ENCODE data around the gene CST3.
"Not testable (repeated sequence)": the region's sequence is repeated elsewhere in the genome, so short reads cannot be mapped to it uniquely, and the experiment has no call there.

CST3 gene

DNA sequence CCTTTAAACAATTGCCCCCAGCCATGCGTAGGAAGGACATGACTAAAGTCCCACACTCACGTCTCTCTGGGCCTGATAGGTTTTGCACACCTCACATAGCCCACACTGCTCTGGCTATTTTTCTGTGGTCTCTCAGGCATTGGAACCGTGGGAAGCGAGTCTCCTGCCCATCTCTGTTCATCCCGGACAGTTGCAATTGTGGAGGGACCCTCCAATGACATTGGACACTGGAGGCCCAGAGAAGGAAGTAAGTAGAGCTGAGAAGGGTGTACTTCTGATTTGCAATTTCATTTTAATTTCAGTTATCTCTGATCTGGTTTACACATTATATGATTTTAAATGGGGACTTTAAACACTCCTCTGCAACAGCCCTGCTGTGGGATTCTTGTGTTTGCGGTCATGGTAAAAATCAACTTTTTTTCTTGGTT lies 23.3 kb upstream of the CST3 start:
- no peak for DNase-seq

DNA sequence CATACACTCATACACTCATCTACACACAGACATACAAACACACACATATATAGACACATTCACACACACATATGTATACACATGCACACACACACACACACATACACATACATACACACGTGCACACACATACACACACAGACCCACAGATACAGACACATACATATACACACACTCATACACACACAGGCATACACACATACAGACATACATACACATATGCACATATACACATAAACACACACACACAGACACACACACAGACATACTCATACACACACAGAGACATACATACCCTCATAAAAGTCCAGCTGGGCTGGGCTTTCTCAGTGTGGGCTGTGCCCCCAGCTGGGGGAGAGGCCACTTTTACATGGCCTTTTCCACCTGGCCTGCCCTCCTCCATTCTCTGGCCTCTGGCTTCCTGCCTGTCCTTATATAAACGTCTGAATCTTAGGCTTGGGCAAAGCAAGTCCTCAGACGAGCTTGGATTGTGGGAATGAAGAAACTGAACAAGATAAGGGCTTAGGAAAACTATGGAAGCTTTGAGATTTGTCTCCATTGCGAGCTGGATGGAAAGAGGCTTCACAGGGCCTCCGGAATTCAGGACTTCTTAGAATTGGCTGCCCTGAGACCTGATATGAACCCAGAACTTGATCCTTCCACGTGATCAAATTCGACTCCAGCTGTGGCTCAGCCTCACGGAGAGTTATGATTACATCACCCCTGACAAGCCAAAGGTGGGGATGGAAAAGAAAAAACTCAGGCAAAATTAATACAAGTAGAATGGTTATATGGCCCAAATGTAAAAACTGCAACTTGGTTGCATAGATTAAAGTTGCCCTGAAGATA lies 22.5 kb upstream of the CST3 start:
- DNase-seq = no peak

DNA sequence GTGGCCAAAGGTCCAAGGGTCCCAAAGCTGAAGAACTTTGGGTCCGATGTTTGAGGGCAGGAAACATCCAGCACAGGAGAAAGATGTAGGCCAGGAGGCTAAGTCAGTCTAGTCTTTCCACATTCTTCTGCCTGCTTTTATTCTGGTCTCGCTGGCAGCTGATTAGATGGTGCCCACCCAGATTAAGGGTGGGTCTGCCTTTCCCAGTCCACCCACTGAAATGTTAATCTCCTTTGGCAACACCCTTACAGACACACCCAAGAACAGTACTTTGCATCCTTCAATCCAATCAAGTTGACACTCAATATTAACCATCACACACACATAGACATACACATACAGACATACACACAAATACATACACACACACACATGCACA lies 21.8 kb upstream of the CST3 start:
- not testable (repeated sequence) for DNase-seq

DNA sequence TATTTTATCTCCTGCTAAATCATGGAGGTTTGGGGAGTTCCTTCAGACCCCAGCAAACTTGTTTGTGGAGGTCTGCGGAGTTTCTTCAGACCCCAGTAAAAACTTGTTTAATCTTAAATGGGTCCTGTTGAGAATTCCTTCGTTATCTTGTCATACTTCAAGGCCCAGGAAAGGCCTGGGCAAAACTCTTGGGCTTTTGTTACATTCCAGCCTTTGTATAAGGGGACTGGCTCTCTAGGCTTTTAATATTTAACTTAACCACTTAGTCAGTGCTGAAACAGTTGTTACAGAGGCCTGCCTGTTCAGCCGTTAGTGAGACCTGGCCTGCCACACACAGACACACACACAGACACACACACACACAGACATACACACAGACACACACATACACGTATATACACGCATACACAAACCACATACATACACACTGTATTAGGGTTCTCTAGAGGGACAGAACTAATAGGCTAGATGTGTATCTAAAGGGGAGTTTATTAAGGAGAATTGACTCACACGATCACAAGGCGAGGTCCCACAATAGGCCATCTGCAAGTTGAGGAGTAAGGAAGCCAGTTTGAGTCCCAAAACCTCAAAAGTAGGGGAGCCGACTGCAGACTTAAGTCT lies 21.3 kb upstream of the CST3 start:
- no peak for DNase-seq

DNA sequence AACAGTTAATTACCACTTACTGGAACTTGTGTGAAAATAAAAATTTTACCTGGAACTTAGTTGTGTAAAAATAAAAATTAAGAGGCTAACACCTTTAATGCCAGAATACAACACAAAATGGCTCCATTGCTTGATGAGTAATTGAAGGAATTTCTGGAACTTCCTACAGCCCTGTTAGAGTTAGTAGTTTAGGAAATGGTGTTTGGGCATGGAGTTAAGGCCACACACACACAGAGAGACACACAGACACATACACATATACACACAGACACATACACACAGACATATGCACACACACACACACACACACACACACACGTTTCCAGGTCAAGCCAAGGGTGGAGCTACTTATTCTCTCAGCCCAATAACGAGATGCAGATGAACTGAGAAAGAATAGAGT lies 20.6 kb upstream of the CST3 start:
- no peak for DNase-seq

DNA sequence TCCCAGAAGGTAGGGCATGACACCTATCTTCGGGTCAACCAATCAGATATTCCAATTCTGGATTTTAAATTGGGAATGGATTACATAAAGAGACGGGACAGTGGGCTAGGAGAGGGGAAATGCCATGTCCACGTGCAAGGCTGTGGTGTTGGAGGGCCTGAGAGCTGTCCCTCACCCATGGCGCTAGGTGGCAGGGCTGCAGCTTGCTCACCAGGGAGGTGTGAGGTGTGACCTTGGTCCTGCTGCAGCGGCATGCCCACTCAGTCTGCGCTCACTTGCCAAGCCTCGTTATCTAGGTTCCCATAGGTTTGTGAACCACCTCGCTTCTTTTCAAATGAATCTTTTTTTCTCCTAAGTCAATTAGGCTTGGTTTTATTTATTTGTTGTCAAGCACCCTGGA lies 19.4 kb upstream of the CST3 start:
- no peak for DNase-seq

DNA sequence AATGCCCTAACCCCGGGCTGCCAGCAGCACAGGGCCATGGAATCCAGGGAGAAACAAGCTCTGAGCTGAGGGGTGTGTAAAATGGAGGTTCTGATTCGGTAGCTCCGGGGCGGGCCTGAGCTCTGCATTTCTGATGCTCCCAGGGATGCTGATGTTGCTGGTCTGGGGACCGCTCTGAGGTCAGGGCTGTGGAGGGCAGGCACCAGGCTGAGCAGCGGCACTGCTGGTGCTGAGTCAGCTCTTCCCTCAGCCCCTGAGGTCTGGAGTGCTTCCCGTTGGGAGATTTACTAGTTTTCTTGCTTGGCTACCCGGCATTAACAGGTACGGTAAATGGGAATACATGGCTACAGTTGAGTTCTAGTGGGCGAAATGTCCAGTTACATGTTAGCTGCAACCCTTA lies 18.6 kb upstream of the CST3 start:
- no peak for DNase-seq

DNA sequence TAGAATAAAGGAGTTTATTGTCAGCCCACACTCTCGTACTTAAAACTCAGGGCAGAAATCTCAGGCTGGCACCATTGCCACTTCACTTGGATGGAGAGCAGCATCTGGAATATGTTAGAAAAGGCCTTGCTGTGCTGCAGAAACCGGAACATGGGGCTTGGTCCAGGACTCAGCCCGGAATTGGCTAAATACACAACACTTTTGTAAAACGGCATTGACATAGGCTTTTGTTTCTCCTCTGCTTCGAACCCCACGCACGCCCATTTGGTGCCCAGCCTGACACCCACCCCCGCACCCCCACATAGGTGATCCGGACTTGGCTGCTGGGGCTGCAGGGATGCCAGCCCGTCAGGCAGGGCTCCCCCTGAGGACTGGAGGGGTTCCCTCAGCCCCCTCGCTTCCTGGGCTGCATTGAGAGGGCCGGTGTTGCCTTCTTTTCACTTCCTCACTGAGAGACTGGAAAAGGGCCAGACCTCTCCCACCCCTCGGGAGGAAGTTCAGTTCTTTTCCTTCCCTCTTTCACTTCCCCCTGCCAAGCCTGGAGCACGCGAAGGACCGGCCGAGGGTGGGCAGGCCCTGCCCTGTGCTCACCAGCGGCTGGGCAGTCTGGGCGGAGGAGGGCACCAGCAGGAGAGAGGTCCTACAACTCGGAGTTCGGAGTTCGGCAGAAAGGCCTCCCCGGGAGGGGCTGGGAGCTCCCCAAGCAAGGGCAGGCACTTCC lies 17.9 kb upstream of the CST3 start:
- no peak for DNase-seq

DNA sequence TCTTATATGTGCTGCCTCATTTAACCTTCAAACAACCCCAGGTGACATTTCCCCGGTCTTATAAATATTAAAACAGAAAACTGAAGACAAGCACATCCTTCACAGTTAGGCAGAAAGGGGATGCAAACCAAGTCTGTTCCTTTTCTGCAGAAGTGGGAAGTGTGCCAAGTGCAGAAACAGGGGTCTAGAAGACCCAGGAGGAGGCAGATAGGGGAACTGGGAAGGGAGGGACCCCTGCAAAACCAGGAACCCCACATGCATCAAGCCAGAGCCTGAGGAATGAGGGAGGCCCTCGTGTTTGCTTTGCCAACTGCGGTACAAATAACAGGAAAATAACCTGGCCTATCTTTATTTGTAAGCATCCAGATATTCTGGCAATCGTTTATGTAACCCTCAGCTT lies 17.0 kb upstream of the CST3 start:
- no peak for DNase-seq

DNA sequence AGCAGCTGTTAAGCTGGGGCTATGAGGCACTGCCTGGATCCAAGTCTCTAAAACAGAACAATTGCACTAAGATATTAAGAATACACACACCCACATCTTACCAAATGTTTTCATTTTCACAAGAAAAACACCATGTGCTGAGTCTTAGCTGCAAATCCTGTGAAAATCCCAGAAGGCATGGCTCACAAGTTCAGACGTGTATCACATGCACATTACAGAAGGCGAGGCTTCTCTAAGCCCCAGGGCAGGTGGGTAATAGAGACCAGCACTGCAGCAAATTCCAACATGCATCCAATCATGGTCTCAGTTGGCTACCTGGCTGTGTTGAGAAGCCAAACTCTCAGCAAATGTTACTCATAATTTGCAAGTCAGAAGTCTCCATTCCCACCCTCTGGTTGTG lies 16.2 kb upstream of the CST3 start:
- DNase-seq = no peak

DNA sequence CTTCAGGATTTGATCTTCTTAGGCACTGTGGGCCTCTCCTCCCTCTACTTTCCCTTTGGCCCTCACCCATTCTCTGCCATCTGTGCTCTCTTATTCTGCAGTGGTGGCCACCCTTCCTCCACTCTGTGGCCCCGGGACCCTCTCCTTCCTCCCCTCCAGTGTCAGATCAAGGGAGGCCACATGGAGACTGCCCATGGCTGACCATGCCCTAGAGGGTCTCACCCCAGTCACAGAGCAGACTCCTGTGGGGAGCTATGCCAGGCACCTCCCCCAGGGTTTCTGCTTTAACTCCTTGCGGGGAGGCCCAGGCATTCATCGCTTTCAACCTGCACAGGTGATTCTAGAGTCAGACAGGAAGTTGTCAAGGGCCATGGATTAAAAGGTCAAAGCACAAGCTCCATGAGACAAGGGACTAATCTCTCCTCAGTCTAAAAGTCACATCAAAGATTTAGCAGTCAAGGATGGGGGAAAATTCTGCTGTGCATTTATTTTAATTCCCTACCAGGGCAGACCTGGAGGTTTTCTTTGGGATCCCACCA lies 15.7 kb upstream of the CST3 start:
- no peak for DNase-seq

DNA sequence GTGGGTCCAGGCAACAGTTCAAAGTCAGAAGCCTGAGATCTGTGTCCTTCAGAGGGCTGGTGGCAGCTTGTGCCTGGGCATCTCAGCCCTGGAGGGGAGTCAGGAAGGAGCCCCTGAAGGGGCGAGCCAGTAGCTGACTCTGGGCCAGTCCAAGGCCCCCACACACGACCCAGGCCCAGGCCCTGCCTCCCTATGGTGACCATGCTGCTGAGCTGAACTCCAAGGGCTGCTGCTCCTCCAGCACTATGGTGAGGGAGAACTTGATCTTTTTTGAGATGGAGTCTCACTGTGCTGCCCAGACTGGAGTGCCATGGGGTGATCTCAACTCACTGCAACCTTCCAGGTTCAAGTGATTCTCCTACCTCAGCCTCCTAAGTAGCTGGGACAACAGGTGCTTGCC lies 15.2 kb upstream of the CST3 start:
- no peak for DNase-seq

DNA sequence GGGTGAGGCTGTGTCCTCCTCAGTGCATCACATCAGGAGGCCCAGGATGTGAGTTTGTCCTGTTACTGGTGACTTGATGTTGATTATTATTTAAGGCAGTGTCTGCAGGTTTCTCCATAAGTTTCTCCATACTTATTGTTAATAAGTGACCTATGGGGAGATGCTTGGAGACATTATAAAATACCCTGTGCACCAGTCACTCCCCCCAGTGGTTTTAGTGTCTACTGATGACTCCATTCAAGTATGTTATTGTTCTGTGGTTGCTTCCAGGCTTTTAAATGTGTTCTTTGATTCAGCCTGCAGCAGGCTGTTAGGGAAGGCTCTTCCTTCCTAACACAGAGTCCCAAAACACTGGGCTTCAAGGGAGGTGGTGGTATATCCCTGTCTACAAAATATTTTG lies 14.6 kb upstream of the CST3 start:
- no peak for DNase-seq

DNA sequence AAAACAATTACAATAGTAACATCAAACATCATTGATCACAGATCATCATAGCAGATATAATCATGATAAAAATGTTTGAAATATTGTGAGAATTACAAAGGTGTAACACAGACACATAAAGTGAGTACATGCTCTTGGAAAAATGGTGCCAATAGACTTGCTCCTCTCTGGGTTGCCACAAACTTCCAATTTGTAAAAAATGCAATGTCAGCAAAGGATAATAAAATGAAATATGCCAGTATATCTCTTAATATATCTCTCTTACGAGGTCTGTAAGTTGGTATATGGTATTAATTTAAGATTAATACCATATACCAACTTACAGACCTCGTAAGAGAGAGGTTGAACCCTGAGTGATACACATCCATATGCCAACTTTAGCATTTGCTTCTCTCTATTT lies 13.4 kb upstream of the CST3 start:
- no peak for DNase-seq

DNA sequence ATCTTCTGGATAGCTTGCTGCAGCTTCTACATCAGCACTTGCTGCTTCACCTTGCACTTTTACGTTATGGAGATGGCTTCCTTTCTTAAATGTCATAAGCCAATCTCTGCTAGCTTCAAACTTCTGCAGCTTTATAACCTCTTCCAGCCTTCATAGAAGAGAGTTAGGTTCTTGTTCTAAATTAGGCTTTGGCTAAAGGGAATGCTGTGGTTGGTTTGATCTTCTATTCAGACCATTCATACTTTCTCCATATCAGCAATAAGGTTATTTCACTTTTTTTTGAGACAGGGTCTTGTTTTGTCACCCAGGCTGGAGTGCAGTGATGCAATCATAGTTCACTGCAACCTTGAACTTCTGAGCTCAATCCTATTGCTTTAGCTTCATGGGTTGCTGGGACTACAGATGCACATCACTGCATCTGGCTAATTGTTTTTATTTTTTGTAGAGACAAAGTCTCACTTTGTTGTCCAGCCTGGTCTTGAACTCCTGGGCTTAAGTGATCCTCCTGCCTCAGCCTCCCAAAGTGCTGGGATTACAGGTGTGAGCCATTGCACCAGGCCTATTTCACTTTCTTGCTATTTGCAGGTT lies 12.2 kb upstream of the CST3 start:
- no peak for DNase-seq

DNA sequence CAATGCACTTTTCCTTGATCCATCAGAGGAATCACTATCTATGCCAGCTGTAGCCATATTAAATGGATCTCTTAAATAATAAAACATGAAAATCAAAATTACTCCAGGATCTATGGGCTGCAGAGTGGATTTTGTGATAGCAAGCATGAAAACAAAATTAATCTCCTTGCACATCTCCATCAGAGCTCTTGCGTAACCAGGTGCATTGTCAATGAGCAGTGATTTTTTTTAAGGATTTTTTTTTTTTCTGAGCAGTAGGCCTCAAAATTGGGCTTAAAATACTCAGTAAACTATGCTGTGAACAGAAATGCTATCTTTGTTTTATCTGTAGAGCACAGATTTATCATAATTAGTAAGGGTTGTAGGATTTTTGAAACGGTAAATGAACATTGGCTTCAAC lies 11.5 kb upstream of the CST3 start:
- DNase-seq = no peak

DNA sequence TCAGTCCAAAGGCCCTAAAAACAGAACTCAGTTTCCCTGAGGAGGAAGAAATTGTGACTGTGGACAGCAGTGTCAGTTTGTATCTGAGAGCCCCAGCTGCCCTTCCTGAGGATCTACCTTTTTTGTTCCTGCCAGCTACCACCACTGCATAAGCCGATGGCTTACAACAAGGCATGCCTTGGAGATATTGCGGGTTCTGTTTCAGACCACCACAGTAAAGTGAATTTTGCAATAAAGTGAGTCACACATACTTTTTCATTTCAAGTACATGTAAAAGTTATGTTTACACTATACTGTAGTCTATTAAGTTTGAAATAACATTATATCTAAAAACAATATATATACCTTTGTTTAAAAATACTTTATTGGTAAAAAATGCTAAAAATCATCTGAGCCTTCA lies 9.6 kb upstream of the CST3 start:
- DNase-seq = no peak

DNA sequence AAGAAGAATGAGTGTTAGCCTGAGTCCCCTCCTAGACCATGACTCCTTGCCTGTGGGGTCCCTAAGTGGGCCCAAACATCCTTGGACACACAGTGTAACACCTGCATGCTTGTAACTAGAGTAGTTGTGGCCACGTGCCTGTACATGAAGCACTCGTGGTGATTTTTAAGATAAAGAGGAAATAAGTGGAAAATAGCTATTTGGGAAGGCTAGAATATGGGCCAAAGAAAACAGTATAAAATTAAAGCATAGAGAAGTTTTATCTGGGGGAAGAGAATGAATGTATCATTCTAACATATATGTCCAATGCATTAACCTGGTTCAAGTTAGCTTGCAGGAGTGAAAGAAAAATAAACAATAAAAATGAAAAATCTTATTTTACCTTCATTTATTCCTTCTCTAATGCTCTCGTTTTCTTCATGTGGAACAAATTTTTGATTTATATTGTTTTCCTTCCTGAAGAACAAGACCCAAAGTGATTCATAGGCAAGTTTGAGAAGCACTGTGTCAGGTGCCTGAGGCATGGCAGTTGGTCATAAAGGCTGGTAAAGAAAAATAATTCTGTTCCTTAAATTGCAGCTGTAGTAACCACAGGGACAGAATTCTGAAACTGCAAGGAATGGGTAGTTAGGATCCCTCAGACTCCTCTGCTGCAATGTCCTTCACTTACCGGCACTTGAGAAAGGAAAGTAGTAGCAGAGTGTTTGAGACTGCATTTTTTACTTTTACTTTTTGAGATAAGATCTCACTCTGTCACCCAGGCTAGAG lies 8.5 kb upstream of the CST3 start:
- DNase-seq = no peak

DNA sequence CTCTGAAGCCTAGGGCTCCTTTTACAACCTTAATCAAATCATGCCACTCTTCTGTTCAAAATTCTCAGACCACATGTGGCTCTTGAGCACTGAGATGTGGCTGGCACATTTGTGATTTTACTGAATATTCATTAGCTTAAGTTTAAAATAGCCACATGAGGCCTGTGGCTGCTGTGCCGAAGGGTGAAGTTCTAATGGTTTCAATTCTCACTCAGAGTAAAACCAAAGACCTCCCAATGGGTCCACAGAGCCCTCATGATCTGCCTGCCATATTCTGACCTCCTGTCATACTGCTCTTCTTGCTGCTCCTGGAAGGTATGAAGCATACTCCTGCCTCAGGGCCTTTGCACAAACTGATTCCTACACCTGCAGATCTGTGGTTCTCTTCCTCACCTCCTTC lies 7.8 kb upstream of the CST3 start:
- no peak for DNase-seq

DNA sequence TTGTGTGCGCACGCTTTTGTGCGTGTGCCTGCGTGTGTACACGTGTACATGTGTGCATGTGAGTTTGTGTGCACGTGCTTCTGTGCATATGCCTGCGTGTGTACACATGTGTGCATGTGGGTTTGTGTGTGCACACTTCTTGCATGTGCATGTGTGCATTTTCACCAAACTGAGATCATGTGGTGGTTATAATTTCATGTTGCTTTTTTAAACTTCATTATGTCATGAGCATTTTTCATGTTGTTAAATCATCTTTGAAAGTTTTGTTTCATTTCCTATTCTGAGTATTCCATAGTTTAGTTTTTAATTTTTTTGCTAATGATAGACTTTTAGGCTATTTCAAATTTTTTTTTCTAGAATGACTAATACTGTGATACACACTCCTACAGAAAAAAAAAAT lies 6.4 kb upstream of the CST3 start:
- DNase-seq = no peak

DNA sequence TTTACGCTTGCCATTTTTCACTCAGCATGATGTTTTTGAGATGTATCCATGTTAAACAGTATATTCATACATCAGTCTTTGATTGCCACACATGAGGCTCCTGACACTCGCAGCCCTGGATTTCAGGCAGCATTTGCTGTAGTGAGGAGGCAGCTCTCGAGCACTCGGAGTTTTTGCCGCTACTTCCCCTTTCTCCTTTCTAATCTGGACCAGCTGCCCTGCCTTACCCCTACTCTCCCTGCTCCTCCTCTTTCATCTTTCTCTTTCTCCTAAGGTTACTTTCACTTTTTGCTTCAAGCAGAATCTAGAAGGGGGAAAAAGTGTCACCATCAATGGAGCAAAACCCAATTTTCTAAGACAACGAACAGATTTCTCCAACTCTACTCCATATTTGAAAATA lies 5.9 kb upstream of the CST3 start:
- DNase-seq = no peak

DNA sequence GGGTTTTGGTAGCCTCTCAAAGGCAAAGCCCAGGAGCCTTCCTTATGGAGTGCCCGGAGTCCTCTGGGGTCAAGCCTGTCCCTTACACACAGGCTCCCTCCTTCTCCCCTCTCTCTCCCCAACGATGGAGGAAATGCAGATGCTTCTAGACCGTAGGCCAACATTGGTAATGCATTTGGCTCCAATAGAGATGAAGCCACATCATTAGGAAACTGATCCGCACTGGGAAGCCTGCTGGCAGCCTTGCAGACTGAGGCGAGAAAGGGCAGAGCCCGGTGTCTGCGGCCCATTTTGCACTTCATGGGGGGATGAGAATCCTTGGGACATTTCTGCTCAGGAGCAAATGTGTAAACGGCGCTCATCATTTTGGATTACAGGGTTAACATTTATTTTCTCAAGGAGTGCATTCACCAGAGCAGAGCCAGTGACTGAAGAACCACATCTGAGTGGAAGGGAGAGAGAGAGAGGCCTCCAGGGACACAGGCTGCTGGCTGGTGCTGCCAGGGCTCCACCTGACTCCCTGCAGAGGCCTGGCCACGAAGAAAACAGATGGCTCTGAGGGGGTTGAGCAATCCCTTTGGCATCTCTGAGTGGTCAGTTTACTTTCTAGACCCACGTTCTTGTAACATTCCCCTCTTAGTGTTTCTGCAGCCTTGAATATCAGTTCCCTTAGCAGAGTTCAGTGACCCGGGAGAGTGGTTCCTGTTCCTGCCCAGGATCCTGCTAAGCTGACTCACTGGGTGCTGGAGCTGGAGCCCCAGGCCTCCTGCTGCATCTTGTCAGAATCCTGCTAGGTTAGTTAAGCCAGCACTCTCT lies 4.4 kb upstream of the CST3 start:
- no peak for DNase-seq
